Measurements from ENCODE around the gene CTDSPL. TPM values are rescaled to one million over a fixed set of nuclear protein-coding genes. Genes with fewer than 3 reads are reported as not detected.
"Not testable (repeated sequence)": the region's sequence is repeated elsewhere in the genome, so short reads cannot be mapped to it uniquely, and the experiment has no call there.

Gene CTDSPL
- total RNA-seq, 1 donor from 2014 or later: 41.5 TPM

- DNase-seq (ENCODE audit: low spot score): no peak
- Mint-ChIP-seq H3K4me1 (ENCODE audit: low read depth) (peaks cover 22% of the 10 kb centered on the region), H3K27me3 (ENCODE audit: low read depth) (no peaks in the 10 kb centered on the region), H3K27ac (ENCODE audit: unreplicated experiment) (no peak overlapping the region), H3K36me3 (ENCODE audit: low read depth) (no peaks in the 10 kb centered on the region), H3K9me3 (ENCODE audit: low read depth) (no peaks in the 10 kb centered on the region), H3K4me3 (ENCODE audit: unreplicated experiment) (no peak overlapping the region)
- no peak for TF ChIP-seq CTCF (IDR thresholded peaks at IDR 0.05)
These were observed 170.7 kb downstream of the CTDSPL start for GRCh38 chr3:38032328-38032865.

GRCh38 chr3:38033586-38033985 lies 171.9 kb downstream of the CTDSPL start:
- H3K27ac Mint-ChIP-seq (ENCODE audit: unreplicated experiment); H3K27me3 Mint-ChIP-seq (ENCODE audit: low read depth); DNase-seq (ENCODE audit: low spot score); H3K4me3 Mint-ChIP-seq (ENCODE audit: unreplicated experiment); H3K36me3 Mint-ChIP-seq (ENCODE audit: low read depth); H3K9me3 Mint-ChIP-seq (ENCODE audit: low read depth): not testable (repeated sequence)
- peaks cover 19% of the 10 kb centered on the region for H3K4me1 Mint-ChIP-seq (ENCODE audit: low read depth)

Small RNA genes lying within 50 kb of the gene (microRNA-seq; reads per million reads assigned to microRNA genes)
- gene MIR26A1 (ENCODE audit: borderline number of aligned reads): 21.6 reads per million, percentile 37 among the genes with 10 or more reads in this experiment

Other genes starting within 250 kb of the CTDSPL start
- gene VILL, start 128.9 kb downstream of the CTDSPL start, total RNA-seq: 1.7 to 2.6 TPM (median 1.7 TPM) in 3 replicates
- gene PLCD1, start 167.8 kb downstream of the CTDSPL start, total RNA-seq: 19.0 to 28.2 TPM (median 23.6 TPM) in 3 replicates
- gene DLEC1, start 177.3 kb downstream of the CTDSPL start, total RNA-seq: 0.17 to 0.29 TPM (median 0.18 TPM) in 3 replicates

All from chondrocyte (in vitro differentiated cells).